Esophagus muscularis mucosa (tissue), 4 donors: Measurements from ENCODE around the gene SLC35E1. TPM values are rescaled to one million over a fixed set of nuclear protein-coding genes. Genes with fewer than 3 reads are reported as not detected.
A peak's percentile ranks its signal among the peaks of the same experiment; 100 is the strongest.

ENCODE experiments used
- DNase-seq: peaks from one replicate; pipeline ENCODE4 v3.0.0-alpha.2; 2017; ENCODE audit errors: extremely low spot score
- H3K27ac ChIP-seq, 4 donors: fragments of 200-600 bp; sonication (generic); replicated peaks in 1 of 4; 1 replicate in 3 of 4; 2 replicates in 1 of 4; pipeline ENCODE4 v1.5.1; 2016 to 2019; ENCODE audit warnings: mild to moderate bottlenecking in 1 of 4
- H3K27me3 ChIP-seq, 4 donors: fragments of 200-600 bp; sonication (generic); one replicate each; pipeline versions ENCODE4 v1.5.1 to v1.6.0; 2016 to 2019
- H3K36me3 ChIP-seq, 4 donors: fragments of 200-600 bp; sonication (generic); one replicate each; pipeline ENCODE4 v1.5.1; 2016 to 2019
- H3K4me1 ChIP-seq, 4 donors: fragments of 200-600 bp; sonication (generic); one replicate each; pipeline ENCODE4 v1.5.1; 2016 to 2019
- H3K4me3 ChIP-seq, 4 donors: fragments of 200-600 bp; sonication (generic); 1 replicate in 2 of 4; 2 replicates in 2 of 4; pipeline ENCODE4 v1.5.1; 2016 to 2019; ENCODE audit warnings: mild to moderate bottlenecking in 4 of 4, moderate library complexity in 1 of 4
- H3K9me3 ChIP-seq, 4 donors: fragments of 200-600 bp; sonication (generic); 1 replicate in 3 of 4; 2 replicates in 1 of 4; pipeline ENCODE4 v1.5.1; 2016 to 2019
- CTCF ChIP-seq, 3 experiments: fragments of 200-600 bp in 2 of 3; fragments of 450-650 bp in 1 of 3; sonication (generic) in 2 of 3; IDR thresholded peaks; one replicate each; pipeline ENCODE4 v1.5.1; 2017 to 2019; ENCODE audit warnings: antibody characterized with exemption in 3 of 3, mild to moderate bottlenecking in 2 of 3, moderate library complexity in 1 of 3
- EP300 ChIP-seq: sonication (generic); formaldehyde crosslinking; IDR thresholded peaks from one replicate; pipeline ENCODE4 v1.6.1; 2017; ENCODE audit warnings: antibody characterized with exemption
- POLR2A ChIP-seq: fragments of 450-650 bp; IDR thresholded peaks from one replicate; pipeline ENCODE4 v1.6.1; 2017; ENCODE audit warnings: antibody characterized with exemption, moderate library complexity, mild to moderate bottlenecking, low read depth
- POLR2AphosphoS5 ChIP-seq, 2 donors: sonication (generic); formaldehyde crosslinking; IDR thresholded peaks; one replicate each; pipeline ENCODE4 v1.6.1; 2017; ENCODE audit warnings: antibody characterized with exemption in 2 of 2
- WGBS: methylation state at CpG from one replicate; pipeline ENCODE4 v1.1.5; 2018; 5-methylcytosine and 5-hydroxymethylcytosine counted together
- intact Hi-C: fragments of 100-400 bp; cut with DNase I; formaldehyde crosslinking; loops from one replicate; pipeline ENCODE4 v1.15.1; 2023
- total RNA-seq, 4 donors: library from RNA; depleted of rRNA; stranded (reverse); fragments of >200 nt; gene quantifications; one replicate each; pipeline versions ENCODE4 v1.1.0 to v1.2.1, GENCODE V29; 2016

SLC35E1 gene
- total RNA-seq, 4 donors from 2014 or later = 22.8 to 39.7 (median 34.0) TPM

GRCh38 chr19:16585094-16585801 lies 13.0 kb upstream of the SLC35E1 start:
- Histone ChIP-seq H3K27me3 (no peaks in the 10 kb centered on the region), H3K27ac (peak overlapping the region; percentile 61 to 73 (median 64)), H3K4me1 (peaks cover 87 to 97% (median 94%) of the 10 kb centered on the region in 4 donors), H3K9me3 (no peaks in the 10 kb centered on the region), H3K36me3 (peaks cover 0 to 4% (median 0%) of the 10 kb centered on the region in 4 donors), H3K4me3 (peak overlapping the region in 1 of 4 donors; percentile 1)
- DNase-seq = no peak
- intact Hi-C loops = no loop called here
- TF ChIP-seq CTCF (IDR thresholded peaks at IDR 0.05) (no peak), POLR2A (no peak), POLR2AphosphoS5 (IDR thresholded peaks at IDR 0.05) (no peak), EP300 (no peak)
- 77% methylated on average over 13 of the region's 13 CpGs for WGBS

GRCh38 chr19:16584248-16585093 lies 12.3 kb upstream of the SLC35E1 start:
- no peaks in the 10 kb centered on the region for H3K27me3 ChIP-seq
- WGBS = 10% methylated on average over 13 of the region's 15 CpGs
- DNase-seq = peak; percentile 95
- intact Hi-C loops = no loop called here
- peak overlapping the region; percentile 61 to 73 (median 64) for H3K27ac ChIP-seq
- H3K4me1 ChIP-seq = peaks cover 82 to 97% (median 92%) of the 10 kb centered on the region in 4 donors
- H3K4me3 ChIP-seq = peak overlapping the region; percentile 12 to 42 (median 18)
- H3K36me3 ChIP-seq = peaks cover 0 to 6% (median 0%) of the 10 kb centered on the region in 4 donors
- TF ChIP-seq EP300 (no peak), CTCF (IDR thresholded peaks at IDR 0.05) (no peak), POLR2AphosphoS5 (IDR thresholded peaks at IDR 0.05) (peak; percentile 61 to 79), POLR2A (peak; percentile 14)
- H3K9me3 ChIP-seq = no peaks in the 10 kb centered on the region

- H3K27me3 ChIP-seq = no peaks in the 10 kb centered on the region
- 90% methylated on average over 8 of the region's 10 CpGs for WGBS
- intact Hi-C loops = no loop called here
- H3K4me1 ChIP-seq = peaks cover 66 to 88% (median 78%) of the 10 kb centered on the region in 4 donors
- DNase-seq = no peak
- no peak overlapping the region for H3K4me3 ChIP-seq
- peaks cover 4 to 24% (median 16%) of the 10 kb centered on the region in 4 donors for H3K36me3 ChIP-seq
- TF ChIP-seq EP300 = no peak
- no peak for TF ChIP-seq CTCF (IDR thresholded peaks at IDR 0.05)
- TF ChIP-seq POLR2A = no peak
- TF ChIP-seq POLR2AphosphoS5 (IDR thresholded peaks at IDR 0.05) = no peak
- H3K9me3 ChIP-seq = no peaks in the 10 kb centered on the region
- peak overlapping the region; percentile 3 to 40 (median 29) for H3K27ac ChIP-seq
Measured at GRCh38 chr19:16582486-16583261, 10.5 kb upstream of the SLC35E1 start.

- Histone ChIP-seq H3K27me3 (no peaks in the 10 kb centered on the region), H3K36me3 (peaks cover 11 to 32% (median 24%) of the 10 kb centered on the region in 4 donors), H3K4me3 (no peak overlapping the region), H3K9me3 (no peaks in the 10 kb centered on the region), H3K4me1 (peaks cover 62 to 88% (median 72%) of the 10 kb centered on the region in 4 donors), H3K27ac (peak overlapping the region; percentile 19 to 42 (median 40))
- intact Hi-C loops = no loop called here
- DNase-seq = no peak
- 72% methylated on average over 4 of the region's 6 CpGs for WGBS
- TF ChIP-seq POLR2AphosphoS5 (IDR thresholded peaks at IDR 0.05) (no peak), POLR2A (no peak), EP300 (no peak), CTCF (IDR thresholded peaks at IDR 0.05) (no peak)
Measured at GRCh38 chr19:16581971-16582343, 9.7 kb upstream of the SLC35E1 start.
